ENCODE data around the gene FAM193B. TPM values are rescaled to one million over a fixed set of nuclear protein-coding genes. Genes with fewer than 3 reads are reported as not detected.

Gene FAM193B
- 17.2 and 24.9 TPM in 2 replicates for total RNA-seq

DNA sequence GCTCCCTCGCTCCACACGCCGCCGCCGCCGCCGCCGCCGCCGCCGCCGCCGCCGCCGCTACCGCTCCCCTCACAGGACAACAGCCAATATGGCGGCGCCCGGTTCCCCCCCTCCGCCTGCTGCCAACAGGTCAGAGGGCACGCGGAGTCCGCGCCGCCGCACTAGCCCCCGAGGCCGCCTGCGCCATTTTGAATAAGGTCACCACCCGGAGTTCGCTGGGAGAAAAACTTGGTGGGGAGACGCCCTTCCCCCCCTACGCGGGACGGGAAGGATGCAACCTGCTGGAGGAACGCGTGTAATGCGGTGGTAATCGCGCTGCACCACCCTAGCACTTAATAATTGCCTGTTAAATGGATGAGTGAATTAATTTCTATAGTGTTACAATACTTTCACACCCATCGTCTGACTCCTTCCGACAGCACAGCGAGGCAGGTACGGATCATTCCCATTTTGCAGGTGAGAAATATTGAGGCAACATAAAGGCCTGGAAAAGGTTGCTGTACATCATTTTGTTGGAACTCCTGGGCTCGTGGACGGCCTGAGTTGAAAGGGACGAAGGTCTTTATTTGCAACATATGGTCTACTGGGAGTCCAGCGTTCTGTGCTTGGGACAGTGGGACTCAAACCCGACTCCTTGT is at the start of gene FAM193B:
TSS of gene FAM193B (minus strand) at position 90 of the 638 bp plus-strand sequence. CDS start 105 bp downstream, outside the sequence.

DNA sequence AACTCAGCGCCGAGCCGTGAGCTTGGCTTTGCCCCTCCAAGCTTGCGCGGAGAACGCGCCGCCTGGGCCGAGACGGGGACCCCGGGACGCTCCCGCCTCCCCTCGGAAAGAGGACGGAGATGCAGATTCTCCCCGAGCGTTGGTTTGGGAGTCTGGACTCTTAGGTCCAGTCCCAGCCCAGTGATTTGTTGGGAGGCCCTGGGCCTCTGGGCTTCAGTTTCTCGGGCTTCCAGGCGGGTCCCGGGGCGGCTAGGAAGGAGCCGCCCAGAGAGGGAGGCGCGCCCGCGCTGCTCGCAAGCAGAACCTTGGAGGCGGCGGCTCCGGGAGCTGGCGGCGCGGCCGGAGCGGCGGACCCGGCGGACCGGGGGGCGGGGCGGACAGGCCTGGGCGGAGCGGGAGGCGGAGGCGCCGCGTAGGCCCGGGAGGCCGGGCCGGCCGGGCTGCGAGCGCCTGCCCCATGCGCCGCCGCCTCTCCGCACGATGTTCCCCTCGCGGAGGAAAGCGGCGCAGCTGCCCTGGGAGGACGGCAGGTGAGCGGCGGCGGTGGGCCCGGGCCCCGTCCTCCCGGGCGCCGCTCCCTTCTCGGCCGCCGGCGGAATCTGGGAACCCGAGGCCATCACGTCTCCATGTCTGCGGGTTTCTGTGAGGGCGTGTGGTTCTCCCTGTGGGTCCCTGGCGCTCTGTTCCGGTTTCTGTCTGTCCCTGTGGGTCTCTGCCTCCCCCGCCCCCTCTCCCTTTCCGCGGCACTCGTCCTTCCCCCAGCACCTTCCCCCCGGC is 45.6 kb upstream of the FAM193B start, which contains the start of gene B4GALT7:
TSS of gene B4GALT7 (plus strand) at position 402 of the 777 bp plus-strand sequence. CDS start at position 481, 79 bp downstream.

DNA sequence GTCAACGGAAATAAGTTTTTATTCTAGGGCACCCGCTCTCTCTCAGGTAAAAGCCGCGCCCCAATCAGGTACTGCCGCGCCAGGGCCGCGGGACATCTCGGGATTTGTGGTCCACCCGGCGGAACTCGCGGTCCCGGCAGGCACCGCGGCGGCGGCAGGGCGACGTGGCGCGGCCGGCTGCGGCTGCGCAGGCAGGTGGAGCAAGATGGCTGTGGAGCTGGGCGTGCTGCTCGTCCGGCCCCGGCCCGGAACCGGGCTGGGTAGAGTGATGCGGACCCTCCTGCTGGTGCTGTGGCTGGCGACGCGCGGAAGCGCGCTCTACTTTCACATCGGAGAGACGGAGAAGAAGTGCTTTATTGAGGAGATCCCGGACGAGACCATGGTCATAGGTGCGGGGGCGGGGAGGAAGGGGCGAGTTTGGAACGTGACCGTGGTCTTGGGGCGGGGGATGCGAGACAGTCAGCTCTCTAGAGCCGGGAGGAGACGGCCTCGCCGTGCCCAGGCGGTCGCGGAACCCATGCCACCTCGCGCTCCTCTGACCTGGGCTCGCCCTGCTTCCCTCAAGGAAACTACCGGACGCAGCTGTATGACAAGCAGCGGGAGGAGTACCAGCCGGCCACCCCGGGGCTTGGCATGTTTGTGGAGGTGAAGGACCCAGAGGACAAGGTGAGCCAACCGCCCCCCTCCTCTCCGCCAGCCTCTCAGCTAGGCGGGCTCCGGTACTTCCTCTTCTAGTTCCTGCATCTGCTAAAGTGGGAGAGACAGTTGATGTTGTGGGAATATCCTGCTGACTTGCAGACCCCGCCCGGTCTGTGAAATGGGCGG is 37.9 kb upstream of the FAM193B start, which contains the start of gene TMED9:
TSS of gene TMED9 (plus strand) at position 194 of the 825 bp plus-strand sequence. CDS start at position 206, 12 bp downstream.

GRCh38 chr5:177516601-177517568 is 37.5 kb downstream of the FAM193B start, which contains the start of gene DDX41:
TSS of gene DDX41 (minus strand) at chr5:177516961. CDS start at chr5:177516945, 16 bp downstream.

DNA sequence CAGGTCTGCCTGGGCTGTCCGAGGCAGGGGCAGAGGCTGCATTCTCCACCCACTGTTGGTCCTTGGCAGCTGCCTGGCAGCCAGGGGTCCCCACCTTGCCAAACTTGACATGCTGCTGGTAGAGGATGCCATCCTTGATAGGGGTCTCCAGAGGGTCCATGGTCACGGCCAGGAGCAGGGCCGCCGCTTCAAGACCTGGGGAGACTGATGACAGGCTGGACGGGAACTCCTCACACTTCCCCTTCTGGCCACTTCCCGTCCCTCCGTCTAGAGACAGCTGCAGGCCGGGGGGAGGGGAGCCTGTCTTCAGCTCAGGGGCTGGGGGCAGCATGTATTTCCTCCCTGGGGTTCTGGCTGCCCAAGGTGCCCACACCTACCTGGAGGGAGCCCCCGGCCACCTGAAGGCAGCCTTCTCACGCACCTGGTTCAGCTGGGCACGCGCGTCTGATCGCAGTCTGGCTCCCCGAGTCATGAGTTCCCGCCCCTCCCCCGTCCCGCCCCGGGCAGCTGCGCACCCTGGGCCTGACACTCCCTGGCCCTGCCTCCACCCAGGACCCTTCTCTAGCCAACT is 44.9 kb downstream of the FAM193B start, which contains the start of gene DOK3:
TSS of gene DOK3 (minus strand) at position 446 of the 571 bp plus-strand sequence. CDS start at position 160, 286 bp downstream.

DNA sequence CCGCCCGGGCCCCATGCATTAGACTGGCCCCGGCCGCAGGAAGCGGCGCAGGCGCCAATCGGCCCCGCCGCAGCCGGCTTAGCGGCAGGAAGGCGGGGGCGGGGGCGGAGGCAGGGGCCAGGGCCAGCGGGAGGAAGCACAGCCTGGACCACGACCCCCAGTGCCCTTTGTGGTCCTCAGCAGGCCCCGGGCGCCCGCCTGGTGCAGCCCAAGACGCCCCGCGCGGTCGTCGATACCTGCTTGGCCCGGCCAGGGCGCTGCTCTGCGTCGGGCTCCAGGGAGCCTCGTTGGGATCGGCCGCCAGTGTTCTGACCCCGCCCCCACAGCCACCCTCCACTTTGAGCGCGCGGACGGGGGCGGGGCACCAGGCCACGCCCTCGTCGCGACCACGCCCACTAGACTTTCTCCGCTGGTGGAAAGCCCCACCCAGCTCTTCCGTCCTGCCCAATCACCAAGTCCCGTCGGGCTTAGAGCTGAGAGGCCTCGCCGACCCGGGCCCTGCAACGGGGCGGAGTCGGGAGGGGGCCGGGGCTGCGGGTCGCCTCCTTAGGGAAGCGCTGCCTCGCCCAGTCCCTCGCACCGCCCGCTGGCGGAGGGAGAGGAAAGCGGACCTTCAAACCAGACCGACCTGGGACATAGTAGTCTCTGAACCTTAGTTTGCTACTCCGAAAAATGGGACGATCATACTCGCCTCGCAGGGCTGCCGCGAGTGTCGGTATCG is 56.9 kb downstream of the FAM193B start, which contains the start of gene PDLIM7:
TSS of gene PDLIM7 (minus strand) at position 313 of the 721 bp plus-strand sequence. CDS start 1,092 bp downstream, outside the sequence.

GRCh38 chr5:177473443-177474001 is 80.8 kb downstream of the FAM193B start, which contains the start of gene DBN1:
TSS of gene DBN1 (minus strand) at chr5:177473634. CDS start at chr5:177473521, 113 bp downstream.

Other genes starting within 250 kb of the FAM193B start
- gene MXD3, start 242.7 kb downstream of the FAM193B start, total RNA-seq = 1.2 and 4.1 TPM in 2 replicates
- gene LMAN2, start 202.9 kb downstream of the FAM193B start, total RNA-seq = 494 and 696 TPM in 2 replicates
- 3.9 and 4.2 TPM in 2 replicates for gene RGS14, start 196.6 kb downstream of the FAM193B start, total RNA-seq
- not detected in 2 replicates for gene SLC34A1, start 170.1 kb downstream of the FAM193B start, total RNA-seq
- not detected in 2 replicates for gene PFN3, start 153.9 kb downstream of the FAM193B start, total RNA-seq
- 0.51 and 0.89 TPM in 2 replicates for gene F12, start 145.0 kb downstream of the FAM193B start, total RNA-seq
- 14.6 and 26.1 TPM in 2 replicates for gene GRK6, start 127.9 kb downstream of the FAM193B start, total RNA-seq
- 6.2 and 9.5 TPM in 2 replicates for gene PRR7, start 107.7 kb downstream of the FAM193B start, total RNA-seq
- 108 and 180 TPM in 2 replicates for gene DBN1, start 80.9 kb downstream of the FAM193B start, total RNA-seq
- 167 and 241 TPM in 2 replicates for gene PDLIM7, start 57.0 kb downstream of the FAM193B start, total RNA-seq
- gene DOK3, start 44.7 kb downstream of the FAM193B start, total RNA-seq = 3.3 and 8.4 TPM in 2 replicates
- gene DDX41, start 37.6 kb downstream of the FAM193B start, total RNA-seq = 88.5 and 128 TPM in 2 replicates
- gene TMED9, start 37.6 kb upstream of the FAM193B start, total RNA-seq = 354 and 386 TPM in 2 replicates
- 72.1 and 94.4 TPM in 2 replicates for gene B4GALT7, start 45.6 kb upstream of the FAM193B start, total RNA-seq
- gene FAM153A, start 228.3 kb upstream of the FAM193B start, total RNA-seq = not detected in 2 replicates